Ectodermal cell (in vitro differentiated cells): Measurements from ENCODE around the gene GADD45GIP1.

ENCODE experiments used
- H3K27ac ChIP-seq: 2 replicates; pipeline ENCODE4 v1.7.0; 2013; ENCODE audit warnings: mild to moderate bottlenecking, low read depth, low read length; ENCODE audit not compliant: insufficient read depth, poor library complexity, severe bottlenecking
- H3K27me3 ChIP-seq: 2 replicates; pipeline ENCODE4 v1.7.0; 2013; ENCODE audit warnings: mild to moderate bottlenecking, low read length; ENCODE audit not compliant: insufficient read depth, control insufficient read depth, poor library complexity, severe bottlenecking
- H3K36me3 ChIP-seq: one replicate; pipeline ENCODE4 v1.7.0; 2013; ENCODE audit warnings: low read length; ENCODE audit not compliant: control insufficient read depth, insufficient read depth
- H3K4me1 ChIP-seq: one replicate; pipeline ENCODE4 v1.7.0; 2013; ENCODE audit warnings: low read length; ENCODE audit not compliant: control insufficient read depth, insufficient read depth
- H3K4me3 ChIP-seq: 2 replicates; pipeline ENCODE4 v1.7.0; 2013; ENCODE audit warnings: low read depth, low read length, control low read depth; ENCODE audit not compliant: insufficient read depth
- H3K9me3 ChIP-seq: 2 replicates; pipeline ENCODE4 v1.7.0; 2013; ENCODE audit warnings: mild to moderate bottlenecking, low read length, moderate library complexity; ENCODE audit not compliant: control insufficient read depth
- WGBS, 2 experiments: methylation state at CpG; one replicate each; pipeline ENCODE4 v1.1.7; 2013; ENCODE audit warnings: missing lambda C conversion rate in 2 of 2; 5-methylcytosine and 5-hydroxymethylcytosine counted together

Gene GADD45GIP1

DNA sequence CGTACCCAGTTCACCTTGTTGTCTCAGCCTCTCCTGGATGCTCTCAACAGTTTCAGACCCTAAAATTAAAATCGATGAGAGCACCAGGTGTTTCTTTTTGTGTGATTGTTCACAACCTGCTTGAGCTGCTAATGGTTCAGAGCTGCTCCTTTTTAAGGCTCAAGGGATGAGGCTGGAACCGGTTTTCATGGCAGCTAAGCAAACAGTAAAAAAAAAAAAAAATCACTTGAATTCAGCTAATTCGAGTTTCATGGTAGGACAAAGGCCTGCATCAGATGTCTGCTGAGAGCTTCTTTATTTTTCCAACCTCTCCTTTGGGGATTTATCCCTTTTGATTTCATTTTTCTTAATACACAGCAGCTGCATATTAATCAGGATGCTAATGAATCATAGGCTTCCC is 44.5 kb downstream of the GADD45GIP1 start:
- WGBS, 2 experiments = 72 to 76% methylated on average over 4 of the region's 4 CpGs
- H3K27ac ChIP-seq = peak overlapping the region; percentile 30
- H3K4me1 ChIP-seq = peaks cover 18% of the 10 kb centered on the region
- no peaks in the 10 kb centered on the region for H3K36me3 ChIP-seq
- H3K4me3 ChIP-seq = no peak overlapping the region
- no peaks in the 10 kb centered on the region for H3K9me3 ChIP-seq
- H3K27me3 ChIP-seq = no peaks in the 10 kb centered on the region

DNA sequence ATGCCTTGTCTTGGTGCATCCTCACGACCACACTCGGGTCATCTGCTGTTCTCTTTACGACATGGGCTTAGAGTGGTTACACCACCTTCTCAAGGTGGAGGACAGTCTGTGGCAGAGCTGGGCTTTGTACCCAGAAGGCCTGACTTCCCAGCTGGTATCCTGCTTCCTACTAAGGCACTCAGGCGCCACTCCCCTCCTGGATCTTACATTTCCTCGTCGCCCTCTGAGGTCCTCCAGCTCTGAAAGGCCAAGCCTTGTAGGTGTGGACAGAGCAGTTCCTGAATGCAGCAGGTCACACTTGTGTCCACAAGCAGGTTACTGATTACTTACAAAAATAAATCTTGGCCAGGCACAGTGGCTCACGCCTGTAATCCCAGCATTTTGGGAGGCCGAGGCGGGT is 49.9 kb downstream of the GADD45GIP1 start:
- no peaks in the 10 kb centered on the region for H3K9me3 ChIP-seq
- WGBS, 2 experiments = 89 to 95% methylated on average over 9 of the region's 9 CpGs

More for the DNA sequence above, 49.9 kb downstream of the GADD45GIP1 start:
- Histone ChIP-seq H3K27me3 (no peaks in the 10 kb centered on the region), H3K36me3 (no peaks in the 10 kb centered on the region), H3K27ac (no peak overlapping the region), H3K4me3 (no peak overlapping the region), H3K4me1 (peaks cover 4% of the 10 kb centered on the region)
